Caki2 (cell line): ENCODE measurements around the gene CELA1. TPM values are rescaled to one million over a fixed set of nuclear protein-coding genes. Genes with fewer than 3 reads are reported as not detected.

Experiments used
- DNase-seq: peaks from one replicate; pipeline ENCODE4 v3.0.0-alpha.2; 2015; ENCODE audit warnings: low read depth
- in situ Hi-C: cut with HindIII; loops from 2 replicates; pipeline ENCODE4 v1.10.0; 2016; ENCODE audit warnings: low sequenced_read_pairs, low pct_unique_long_range_greater_than_20kb, mixed read lengths
- total RNA-seq: library from RNA; depleted of rRNA; stranded (reverse); fragments of >200 nt; shearing (Covaris generic); gene quantifications from 2 replicates; pipeline ENCODE4 v1.2.3, GENCODE V29; 2014; ENCODE audit warnings: low replicate concordance; rRNA removed

CELA1 gene
- total RNA-seq: not detected in 2 replicates

- DNase-seq: no peak
- in situ Hi-C loops: no loop called here
These were observed at the start of gene CELA1 for GRCh38 chr12:51346581-51346980. TSS of gene CELA1 (minus strand) at chr12:51346679. CDS start at chr12:51346638, 41 bp downstream.

DNA sequence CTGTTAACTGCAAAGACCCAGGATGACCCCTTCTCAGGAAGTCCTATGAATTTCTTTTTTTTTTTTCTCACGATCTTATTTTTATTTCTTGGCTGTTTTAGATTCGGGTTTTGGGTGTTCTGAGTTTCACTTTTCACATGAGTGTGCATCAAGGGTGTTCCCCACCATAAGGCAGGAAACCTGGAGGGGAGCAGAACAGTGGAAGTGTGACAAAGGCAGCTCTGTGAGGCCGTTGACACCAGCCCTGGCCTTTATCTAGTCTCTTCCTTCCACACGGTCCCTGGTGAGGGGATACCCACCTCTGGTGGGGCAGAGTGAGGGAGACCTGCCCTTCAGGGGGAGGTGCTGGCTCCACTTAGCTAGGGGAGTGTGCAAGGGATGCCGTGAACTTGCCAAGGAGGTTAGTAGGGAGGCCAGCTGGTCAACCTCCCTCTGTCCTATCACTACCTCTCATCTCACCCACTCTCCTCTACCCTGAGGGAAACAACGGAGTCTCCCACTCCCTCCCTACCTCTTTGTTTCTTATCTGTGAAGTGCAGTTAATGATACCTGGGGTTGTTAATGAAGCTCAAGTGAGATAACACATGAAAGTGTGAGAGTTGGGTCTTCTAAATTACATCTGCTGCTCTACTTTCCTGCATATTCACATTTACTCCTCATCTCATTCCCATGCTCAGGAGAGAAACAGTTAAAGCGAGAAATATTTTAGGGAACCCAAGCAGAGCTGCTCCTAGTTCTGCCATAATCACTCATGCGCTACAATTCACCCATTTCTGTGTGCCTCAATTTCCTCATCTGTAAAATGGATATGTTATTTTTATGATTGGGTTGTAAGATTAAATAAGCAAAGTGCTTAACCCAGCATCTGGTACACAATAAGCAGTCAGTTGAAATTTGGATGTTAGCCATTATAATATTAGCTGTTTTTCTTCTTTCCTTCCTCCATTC is 49.1 kb upstream of the CELA1 start:
- in situ Hi-C loops: no loop called here
- DNase-seq: no peak

DNA sequence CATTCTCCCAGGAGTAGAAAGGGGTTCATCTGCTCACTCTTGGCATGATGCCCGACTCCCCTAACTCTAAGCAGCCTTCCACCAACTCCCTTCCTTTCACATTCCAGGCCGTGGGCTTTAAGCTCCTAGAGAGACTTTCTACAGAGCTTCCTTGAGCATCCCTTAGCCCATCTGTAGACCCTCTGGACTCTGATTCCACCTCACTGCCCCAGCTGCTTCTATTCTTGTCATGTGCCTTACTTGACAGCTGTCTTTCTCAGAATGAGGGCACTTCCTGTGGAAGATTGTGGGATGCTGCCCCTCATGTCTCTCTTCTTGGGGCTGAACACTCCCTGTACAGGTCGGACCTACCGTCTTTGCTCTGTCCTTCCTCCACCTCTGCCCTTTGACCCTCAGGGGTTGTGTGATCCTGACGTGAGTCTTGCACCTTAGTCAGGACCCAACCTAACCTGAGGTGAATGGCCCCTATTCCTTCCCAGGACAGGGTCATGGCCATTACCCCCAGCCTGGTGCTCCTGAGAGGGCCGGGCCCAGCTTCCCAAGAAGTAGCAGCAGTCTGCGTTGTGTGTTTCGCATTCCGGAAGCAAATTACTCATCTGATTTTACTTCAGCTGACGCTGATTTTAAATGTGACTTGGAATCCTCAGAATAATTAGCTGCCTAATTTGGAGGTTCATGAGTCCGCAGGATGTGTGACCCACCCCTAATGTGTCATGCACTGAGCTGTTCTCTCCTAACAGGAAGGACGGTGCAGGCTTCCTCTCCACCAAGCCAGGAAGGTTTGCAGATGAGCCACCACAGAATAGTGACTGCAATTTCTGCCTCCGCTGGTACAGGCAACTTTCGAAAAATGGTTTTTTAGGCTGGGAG is 47.4 kb upstream of the CELA1 start:
- in situ Hi-C loops: no loop called here
- DNase-seq: no peak

- in situ Hi-C loops: no loop called here
- DNase-seq: no peak
These were observed 46.2 kb upstream of the CELA1 start for GRCh38 chr12:51392556-51393237.

GRCh38 chr12:51391283-51392123 is 45.0 kb upstream of the CELA1 start, which contains the start of gene GALNT6:
TSS of gene GALNT6 (minus strand) at chr12:51391406. CDS start at chr12:51379781, 11,625 bp downstream.
- in situ Hi-C loops: no loop called here
- DNase-seq: no peak

- in situ Hi-C loops: no loop called here
- DNase-seq: no peak
These were observed 44.4 kb upstream of the CELA1 start for GRCh38 chr12:51390891-51391282.

DNA sequence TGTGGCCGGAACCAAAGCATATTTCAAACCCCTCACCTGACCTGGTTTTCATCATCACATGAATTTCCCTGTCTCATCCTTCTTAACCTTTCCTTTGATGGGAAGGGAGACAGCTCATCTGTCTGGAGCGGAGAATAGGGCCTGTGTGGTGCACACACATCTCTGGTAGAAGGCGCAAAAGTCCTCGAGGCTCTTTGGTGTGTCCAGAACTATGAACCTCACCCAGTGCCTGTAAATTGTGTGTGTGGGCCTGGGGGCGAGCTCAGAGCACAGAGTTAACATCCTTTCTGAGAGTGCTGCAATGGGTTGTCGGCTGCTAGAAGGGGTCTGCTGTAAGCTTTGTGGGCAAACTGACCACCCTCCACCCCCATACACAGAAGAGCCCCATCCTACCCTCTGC is 44.0 kb upstream of the CELA1 start:
- in situ Hi-C loops: no loop called here

DNA sequence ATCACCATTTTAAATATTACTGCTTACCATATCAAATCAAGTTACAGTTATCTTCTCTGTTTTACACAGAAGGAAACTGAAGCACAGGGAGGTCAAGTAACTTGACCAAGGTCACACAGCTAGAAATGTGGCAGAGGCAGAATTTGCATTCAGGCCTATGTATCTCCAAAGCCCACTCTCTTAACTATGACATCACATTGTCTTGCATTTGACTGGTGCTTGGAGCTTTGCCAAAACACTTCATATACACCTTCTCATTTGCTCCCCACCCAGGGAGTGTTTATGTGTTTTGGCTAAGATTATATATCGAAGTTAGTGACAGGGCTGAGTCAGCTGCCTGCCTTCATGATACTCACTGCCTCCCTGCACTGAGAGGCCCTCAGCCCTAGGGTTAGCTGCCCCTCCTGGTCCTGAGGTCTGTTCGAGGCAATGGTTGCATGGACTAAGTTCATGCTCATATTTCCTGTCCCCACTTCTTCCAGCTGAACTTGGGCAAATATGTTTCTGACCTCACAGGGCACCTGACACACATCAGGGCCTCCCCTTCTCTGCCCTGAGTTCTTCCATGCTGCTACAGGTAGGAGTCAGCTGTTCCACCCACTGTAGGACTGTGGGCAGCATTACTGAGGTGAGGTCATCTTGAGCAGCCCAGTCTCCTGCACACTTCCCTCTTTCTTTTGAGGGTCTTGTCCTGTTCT is 43.0 kb upstream of the CELA1 start:
- in situ Hi-C loops: no loop called here

More for the DNA sequence above, 44.0 kb upstream of the CELA1 start:
- no peak for DNase-seq

GRCh38 chr12:51388846-51389245 is 42.4 kb upstream of the CELA1 start:
- in situ Hi-C loops: no loop called here
- no peak for DNase-seq

More for the DNA sequence above, 43.0 kb upstream of the CELA1 start:
- no peak for DNase-seq

- DNase-seq: no peak
- in situ Hi-C loops: no loop called here
These were observed 41.8 kb upstream of the CELA1 start for GRCh38 chr12:51388069-51388799.

DNA sequence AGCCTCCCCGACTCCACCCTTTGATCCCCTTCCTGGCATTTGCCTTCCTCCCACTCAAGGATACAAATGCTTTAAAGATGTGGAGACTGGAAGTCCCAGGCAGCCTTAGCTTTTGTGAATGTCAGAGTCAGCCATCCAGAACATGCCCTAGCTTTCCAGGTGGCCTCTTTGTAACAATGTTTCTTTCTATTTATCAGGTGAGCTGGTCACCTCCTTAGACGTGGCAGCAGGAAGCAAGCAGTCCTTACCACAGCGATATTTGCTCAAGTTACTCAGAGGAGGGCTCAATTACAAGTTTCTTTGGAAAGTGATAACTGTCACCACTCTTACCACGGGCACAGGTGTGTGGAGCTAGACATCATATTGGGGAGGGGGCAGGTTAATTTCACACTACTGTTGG is 39.9 kb upstream of the CELA1 start:
- in situ Hi-C loops: no loop called here
- no peak for DNase-seq

DNA sequence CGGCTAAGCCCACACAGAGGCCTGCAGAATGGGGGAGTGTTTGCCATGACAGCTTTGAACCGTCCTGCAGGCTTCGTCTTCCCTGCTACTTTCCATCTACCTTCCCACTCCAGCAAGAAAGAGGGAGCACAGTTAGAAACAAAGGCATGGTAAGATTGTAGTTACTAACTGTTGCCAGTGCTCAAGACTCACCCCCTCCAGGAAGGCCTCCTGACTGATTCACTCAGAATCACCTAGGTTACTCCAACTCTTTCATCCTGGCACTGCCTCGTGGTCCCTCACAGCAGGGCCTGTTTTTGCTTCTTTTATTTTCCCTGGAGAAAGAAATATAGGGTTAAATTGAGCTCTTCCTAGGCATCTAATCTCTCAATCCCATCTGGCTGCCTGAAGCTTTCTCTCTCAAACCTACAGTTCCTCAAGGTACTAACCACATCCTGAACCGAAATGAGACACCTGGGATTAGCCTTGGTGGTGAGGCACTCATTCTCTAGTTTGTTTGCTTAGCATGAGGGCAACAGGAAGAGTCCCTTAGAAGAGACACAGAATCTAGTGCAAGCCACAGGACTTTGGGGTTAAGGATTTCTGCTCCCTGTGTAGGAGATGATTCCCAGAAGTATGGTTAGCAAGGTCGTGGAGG is 36.9 kb upstream of the CELA1 start:
- in situ Hi-C loops: no loop called here
- DNase-seq: no peak

- DNase-seq: no peak
- in situ Hi-C loops: no loop called here
These were observed 35.7 kb upstream of the CELA1 start for GRCh38 chr12:51382173-51382572.

DNA sequence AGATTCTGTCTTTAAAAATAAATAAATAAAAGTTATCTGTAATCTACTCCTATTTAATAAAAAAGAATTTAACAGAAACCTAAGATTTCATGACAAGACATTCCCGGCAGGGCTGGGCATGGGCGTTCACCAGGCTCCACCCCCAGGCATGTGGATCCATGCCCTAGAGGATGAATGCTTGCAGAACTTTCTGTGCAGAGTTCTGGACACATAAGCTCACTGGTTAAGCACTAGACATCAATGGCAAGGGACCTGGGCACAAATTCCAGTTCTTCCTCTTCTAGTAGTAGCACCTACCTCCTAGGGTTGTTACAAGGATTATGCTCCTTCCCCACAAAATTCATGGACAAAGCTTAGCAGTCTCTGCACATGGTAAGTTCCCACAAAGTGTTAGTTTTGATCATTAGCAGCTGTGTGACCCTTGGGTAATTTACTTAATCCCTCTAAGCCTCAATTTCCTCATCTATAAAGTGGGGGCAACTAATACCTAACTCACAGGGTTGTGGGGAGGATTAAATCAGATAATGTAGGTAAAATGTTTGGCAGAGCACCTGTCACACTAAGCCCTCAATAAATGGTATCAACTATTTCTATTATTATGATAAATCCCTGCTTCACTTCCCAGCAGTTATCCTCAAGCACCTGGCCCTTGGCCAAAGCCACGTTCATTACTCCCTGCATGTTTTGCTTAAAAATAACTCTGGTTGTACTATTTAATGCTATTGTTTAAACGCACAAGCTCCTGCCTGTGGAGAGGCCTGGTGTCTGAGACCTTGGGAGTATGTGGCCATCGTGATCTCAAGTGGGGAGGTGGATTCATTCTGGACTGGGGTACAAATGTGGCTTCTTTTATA is 35.0 kb upstream of the CELA1 start:
- in situ Hi-C loops: no loop called here
- DNase-seq: no peak

DNA sequence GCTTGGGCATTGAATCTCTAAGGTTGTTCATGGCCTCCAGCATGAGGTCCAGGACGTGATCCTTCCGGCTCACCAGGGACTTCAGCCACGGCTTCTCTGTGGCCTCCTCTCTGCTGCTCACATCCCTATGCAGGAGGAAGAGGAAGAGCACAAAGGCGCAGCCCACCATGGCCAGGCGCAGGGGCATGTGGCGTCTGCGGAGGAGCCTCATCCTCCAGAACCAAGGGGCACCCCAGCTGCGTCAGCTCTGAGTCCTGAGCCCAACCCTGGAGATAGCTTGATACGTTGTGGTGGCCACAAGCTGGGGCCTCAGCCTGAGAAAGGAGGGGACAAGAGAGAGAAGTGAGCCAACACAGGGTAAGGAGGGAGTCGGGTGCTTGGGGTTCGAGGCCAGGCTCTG is 33.1 kb upstream of the CELA1 start:
- in situ Hi-C loops: no loop called here
- DNase-seq: no peak
